H7 (cell line): ENCODE data around the gene ERG28. TPM values are rescaled to one million over a fixed set of nuclear protein-coding genes. Genes with fewer than 3 reads are reported as not detected.
A peak's percentile ranks its signal among the peaks of the same experiment; 100 is the strongest.

Experiments used
- DNase-seq: peaks from one replicate; pipeline ENCODE4 v3.0.0; 2012
- H3K27me3 ChIP-seq: 2 replicates; pipeline ENCODE4 v1.6.0; 2011; ENCODE audit warnings: mild to moderate bottlenecking, low read length; ENCODE audit not compliant: control insufficient read depth, insufficient read depth
- H3K36me3 ChIP-seq: replicated peaks from 2 replicates; pipeline ENCODE4 v1.5.1; 2011; ENCODE audit warnings: low read length; ENCODE audit not compliant: control insufficient read depth, insufficient read depth
- H3K4me3 ChIP-seq: 2 replicates; pipeline ENCODE4 v1.5.1; 2011; ENCODE audit warnings: low read depth, mild to moderate bottlenecking, control low read depth, low read length, moderate library complexity; ENCODE audit not compliant: insufficient read depth
- total RNA-seq: library from RNA; depleted of rRNA; stranded (reverse); fragments of >200 nt; shearing (Covaris generic); gene quantifications from 2 replicates; pipeline ENCODE4 v1.2.3, GENCODE V29; 2014

Gene ERG28
- total RNA-seq, 1 experiment from 2014 or later = 30.5 TPM

GRCh38 chr14:75649337-75649736, 11.3 kb downstream of the ERG28 start:
- no peaks in the 10 kb centered on the region for H3K27me3 ChIP-seq
- peaks cover 27% of the 10 kb centered on the region for H3K36me3 ChIP-seq
- no peak for DNase-seq
- H3K4me3 ChIP-seq = no peak overlapping the region

GRCh38 chr14:75648066-75648838, 12.4 kb downstream of the ERG28 start:
- H3K27me3 ChIP-seq = no peaks in the 10 kb centered on the region
- no peak for DNase-seq
- no peak overlapping the region for H3K4me3 ChIP-seq
- H3K36me3 ChIP-seq = peaks cover 23% of the 10 kb centered on the region

DNA sequence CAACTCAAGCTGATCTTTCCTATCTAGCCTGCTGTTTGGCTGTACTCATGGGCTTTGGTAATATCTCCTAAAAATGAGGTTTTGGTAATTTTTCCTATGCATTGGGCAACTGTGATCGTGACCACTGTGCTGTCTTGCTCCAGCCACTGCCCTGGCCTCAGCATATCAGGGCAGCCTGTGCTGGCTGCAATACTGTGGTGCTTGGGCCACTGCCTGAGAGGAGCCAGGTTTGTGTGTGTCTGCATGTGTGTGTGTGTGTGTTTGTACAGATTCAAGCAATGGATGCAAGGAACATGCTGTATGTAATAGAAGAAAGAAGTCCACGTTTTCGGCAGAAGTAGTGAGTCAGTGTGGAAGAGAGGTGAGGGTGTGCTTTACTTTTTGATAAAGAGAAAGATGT, 13.0 kb downstream of the ERG28 start:
- peaks cover 23% of the 10 kb centered on the region for H3K36me3 ChIP-seq

GRCh38 chr14:75646762-75647161, 13.9 kb downstream of the ERG28 start:
- DNase-seq = no peak
- Histone ChIP-seq H3K4me3 (no peak overlapping the region), H3K36me3 (peaks cover 21% of the 10 kb centered on the region)

More for the DNA sequence above, 13.0 kb downstream of the ERG28 start:
- Histone ChIP-seq H3K4me3 (no peak overlapping the region), H3K27me3 (no peaks in the 10 kb centered on the region)
- no peak for DNase-seq

GRCh38 chr14:75645056-75645455, 15.6 kb downstream of the ERG28 start:
- Histone ChIP-seq H3K27me3 (no peaks in the 10 kb centered on the region), H3K36me3 (peaks cover 9% of the 10 kb centered on the region), H3K4me3 (no peak overlapping the region)
- no peak for DNase-seq

More at GRCh38 chr14:75646762-75647161, 13.9 kb downstream of the ERG28 start:
- H3K27me3 ChIP-seq = no peaks in the 10 kb centered on the region

DNA sequence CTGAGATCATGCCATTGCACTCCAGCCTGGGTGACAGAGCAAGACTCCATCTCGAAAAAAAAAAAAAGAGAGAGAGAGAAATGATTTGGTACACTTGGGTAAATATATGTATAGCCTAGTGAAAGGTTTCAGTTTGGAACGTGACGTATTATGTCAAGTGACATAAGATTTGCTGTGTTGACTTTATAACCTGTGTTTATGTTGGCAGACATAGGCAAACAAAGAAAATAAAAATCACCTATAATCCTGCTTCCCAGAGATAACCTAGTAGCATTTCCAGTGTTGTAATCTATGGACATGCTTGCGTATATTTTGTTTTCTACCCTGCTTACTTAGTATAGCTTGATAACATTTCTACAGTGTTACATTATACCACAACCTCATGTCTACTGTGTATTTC, 16.7 kb downstream of the ERG28 start:
- H3K4me3 ChIP-seq = no peak overlapping the region
- peaks cover 2% of the 10 kb centered on the region for H3K36me3 ChIP-seq
- DNase-seq = no peak
- H3K27me3 ChIP-seq = no peaks in the 10 kb centered on the region

DNA sequence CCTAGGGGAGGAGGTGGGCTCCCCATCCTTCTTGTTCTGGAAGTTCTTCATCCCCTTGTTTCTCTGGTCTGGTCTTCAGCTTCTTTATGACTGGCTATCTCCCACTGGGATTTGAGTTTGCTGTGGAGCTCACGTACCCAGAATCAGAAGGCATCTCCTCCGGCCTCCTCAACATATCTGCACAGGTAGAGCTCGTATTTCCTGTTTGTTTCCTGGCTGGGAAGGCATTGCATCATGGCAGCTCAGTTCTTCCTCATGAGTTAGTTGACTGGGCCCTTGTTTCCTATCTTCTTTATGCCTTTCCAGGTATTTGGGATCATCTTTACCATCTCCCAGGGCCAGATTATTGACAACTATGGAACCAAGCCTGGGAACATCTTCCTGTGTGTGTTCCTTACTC, 19.8 kb downstream of the ERG28 start:
- H3K4me3 ChIP-seq = no peak overlapping the region
- no peaks in the 10 kb centered on the region; the same call in none of the 2 replicates for H3K36me3 ChIP-seq
- DNase-seq = no peak
- H3K27me3 ChIP-seq = no peaks in the 10 kb centered on the region

DNA sequence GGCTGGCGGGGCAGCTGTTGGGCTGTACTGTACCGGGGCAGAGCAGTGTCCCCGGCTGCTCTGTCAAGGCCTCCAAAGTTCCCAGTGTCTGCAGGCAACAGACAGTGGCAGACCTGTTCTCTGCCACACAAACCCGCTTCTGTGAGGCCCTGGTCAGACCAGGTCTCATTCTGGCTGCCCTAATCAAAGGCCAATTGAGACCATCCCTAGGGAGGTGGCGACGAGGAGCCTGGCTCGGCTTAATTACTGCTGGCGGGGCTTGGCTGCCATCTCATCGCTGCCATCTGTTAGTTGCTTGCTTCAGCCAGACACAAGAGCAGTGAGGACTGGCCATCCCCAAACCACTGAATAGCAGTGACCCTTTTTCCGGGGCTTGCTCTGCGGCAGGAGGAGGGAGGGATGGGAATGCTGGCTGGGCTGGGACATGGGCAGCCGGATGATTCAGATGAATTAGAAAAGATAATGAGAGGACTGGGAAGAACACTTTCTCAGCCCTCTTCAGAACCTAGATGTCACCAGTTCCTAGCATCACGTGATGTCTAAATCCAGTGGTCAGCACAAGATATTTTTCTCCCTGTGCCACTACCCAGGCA, 24.5 kb downstream of the ERG28 start:
- no peaks in the 10 kb centered on the region for H3K27me3 ChIP-seq
- H3K4me3 ChIP-seq = no peak overlapping the region
- no peak for DNase-seq
- no peaks in the 10 kb centered on the region; the same call in none of the 2 replicates for H3K36me3 ChIP-seq

DNA sequence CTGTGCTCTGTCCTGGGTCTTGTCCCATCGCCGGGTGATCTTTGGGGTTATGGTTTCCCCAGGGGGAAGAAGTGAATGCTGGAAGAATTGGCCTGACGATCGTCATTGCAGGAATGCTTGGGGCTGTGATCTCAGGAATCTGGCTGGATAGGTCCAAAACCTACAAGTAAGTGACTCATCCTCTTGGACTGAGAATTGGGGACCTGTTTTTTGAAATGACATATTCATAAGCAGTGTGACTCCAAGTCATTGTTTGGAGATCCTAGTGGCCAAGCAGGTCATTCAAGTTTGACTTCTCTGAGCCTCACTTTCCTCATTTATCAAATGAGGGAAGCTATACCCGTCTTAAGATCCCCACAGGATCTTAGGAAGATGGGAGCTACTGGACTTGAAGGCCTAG, 25.8 kb downstream of the ERG28 start:
- Histone ChIP-seq H3K27me3 (no peaks in the 10 kb centered on the region), H3K4me3 (no peak overlapping the region), H3K36me3 (no peaks in the 10 kb centered on the region; the same call in 1 of the 2 replicates)
- DNase-seq = no peak

GRCh38 chr14:75631453-75631831, 29.2 kb downstream of the ERG28 start:
- DNase-seq = peak; percentile 42
- no peak overlapping the region for H3K4me3 ChIP-seq
- H3K27me3 ChIP-seq = no peaks in the 10 kb centered on the region
- H3K36me3 ChIP-seq = no peaks in the 10 kb centered on the region; the same call in 1 of the 2 replicates

DNA sequence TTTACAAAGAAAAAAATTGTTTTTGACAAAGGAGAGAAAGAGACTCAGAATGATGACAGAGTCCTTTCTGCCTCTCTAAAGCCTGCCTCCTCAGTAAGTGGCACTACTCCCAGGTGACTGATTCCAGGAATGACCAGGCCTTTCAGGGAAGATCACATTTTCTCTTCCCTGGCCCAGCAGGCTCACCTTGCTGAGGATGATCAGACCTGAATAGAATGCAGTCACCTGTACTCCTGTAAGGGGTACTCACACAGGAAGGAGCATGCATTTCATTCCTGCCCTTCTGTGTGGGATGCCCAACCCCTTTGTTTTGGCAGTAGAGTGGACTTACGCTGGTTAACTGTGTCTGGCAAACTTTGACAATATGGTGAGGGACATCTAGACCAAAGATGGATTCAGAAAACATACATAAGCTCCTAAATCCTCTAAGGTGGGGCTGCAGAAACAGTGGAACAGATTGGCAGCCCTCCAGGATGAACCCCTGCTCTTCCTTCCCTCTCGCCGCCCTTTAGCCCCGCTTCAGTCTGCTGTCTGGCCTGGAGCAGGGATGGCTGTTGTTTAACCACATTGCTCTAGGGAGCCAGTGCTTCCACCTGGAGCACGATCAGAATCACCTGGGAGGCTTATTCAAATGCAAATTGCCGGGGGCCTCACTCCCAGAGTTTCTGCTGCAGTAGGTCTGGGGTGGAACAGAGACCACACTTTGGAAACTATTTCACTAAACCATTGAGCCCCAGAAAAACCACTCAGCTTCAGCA, 29.8 kb downstream of the ERG28 start:
- peak; percentile 63 for DNase-seq
- Histone ChIP-seq H3K4me3 (no peak overlapping the region), H3K27me3 (no peaks in the 10 kb centered on the region), H3K36me3 (no peaks in the 10 kb centered on the region; the same call in 1 of the 2 replicates)

GRCh38 chr14:75628816-75629215, 31.9 kb downstream of the ERG28 start:
- no peak for DNase-seq
- H3K4me3 ChIP-seq = no peak overlapping the region
- H3K36me3 ChIP-seq = no peaks in the 10 kb centered on the region
- no peaks in the 10 kb centered on the region for H3K27me3 ChIP-seq

DNA sequence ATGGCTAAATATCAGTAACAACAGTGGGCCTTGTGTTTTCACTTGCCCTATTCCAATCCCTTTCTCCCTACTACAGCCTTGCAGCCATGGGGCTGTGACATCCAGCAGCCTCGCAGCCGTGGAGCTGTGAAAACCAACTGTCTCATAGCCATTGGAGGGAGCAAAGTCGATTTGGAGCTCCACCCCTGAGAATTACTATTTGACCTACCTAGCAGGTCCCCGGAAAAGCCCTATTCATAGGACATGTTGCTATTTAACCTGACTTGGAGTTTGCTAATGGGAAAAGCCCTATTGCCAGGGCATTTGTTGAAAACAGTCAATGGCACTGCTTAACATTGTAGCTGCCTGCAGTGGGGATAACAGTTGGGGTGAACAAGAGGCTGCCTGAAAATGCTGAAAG, 33.3 kb downstream of the ERG28 start:
- H3K4me3 ChIP-seq = no peak overlapping the region
- no peak for DNase-seq
- no peaks in the 10 kb centered on the region for H3K27me3 ChIP-seq
- H3K36me3 ChIP-seq = no peaks in the 10 kb centered on the region

GRCh38 chr14:75626863-75627262, 33.8 kb downstream of the ERG28 start:
- Histone ChIP-seq H3K27me3 (no peaks in the 10 kb centered on the region), H3K36me3 (no peaks in the 10 kb centered on the region), H3K4me3 (no peak overlapping the region)
- DNase-seq = no peak

GRCh38 chr14:75626396-75626795, 34.3 kb downstream of the ERG28 start:
- no peak for DNase-seq
- Histone ChIP-seq H3K4me3 (no peak overlapping the region), H3K36me3 (no peaks in the 10 kb centered on the region), H3K27me3 (no peaks in the 10 kb centered on the region)
